Ovary (tissue), 9 donors: ENCODE measurements around the gene ANKRD66. TPM values are rescaled to one million over a fixed set of nuclear protein-coding genes. Genes with fewer than 3 reads are reported as not detected.

Experiments
- DNase-seq, 5 donors: peaks; one replicate each; pipeline ENCODE4 v3.0.0-alpha.2; 2019 to 2020
- H3K27ac ChIP-seq, 2 donors: fragments of 200-600 bp; one replicate each; pipeline versions ENCODE4 v1.5.1 to v1.8.0; 2019 to 2022
- H3K27me3 ChIP-seq: fragments of 200-600 bp; one replicate; pipeline ENCODE4 v1.8.0; 2022
- H3K36me3 ChIP-seq: fragments of 200-600 bp; sonication (generic); one replicate; pipeline ENCODE4 v1.5.1; 2019
- H3K4me1 ChIP-seq: one replicate; pipeline ENCODE4 v1.8.1; 2013; ENCODE audit warnings: mild to moderate bottlenecking, moderate library complexity; ENCODE audit not compliant: insufficient read depth
- H3K4me3 ChIP-seq: fragments of 200-600 bp; sonication (generic); one replicate; pipeline ENCODE4 v1.5.1; 2017
- H3K9me3 ChIP-seq, 2 donors: fragments of 200-600 bp in 1 of 2; sonication (generic) in 1 of 2; one replicate each; pipeline versions ENCODE4 v1.5.1 to v1.8.1; 2013 to 2019; ENCODE audit warnings: mild to moderate bottlenecking in 1 of 2, moderate library complexity in 1 of 2
- CTCF ChIP-seq, 3 donors: fragments of 450-650 bp in 2 of 3; fragments of 200-600 bp in 1 of 3; IDR thresholded peaks; one replicate each; pipeline versions ENCODE4 v1.5.1 to v1.8.0; 2016 to 2022; ENCODE audit warnings: antibody characterized with exemption in 3 of 3, mild to moderate bottlenecking in 1 of 3
- EP300 ChIP-seq: sonication (generic); formaldehyde crosslinking; IDR thresholded peaks from one replicate; pipeline ENCODE4 v1.6.1; 2017; ENCODE audit warnings: antibody characterized with exemption
- POLR2A ChIP-seq: fragments of 450-650 bp; IDR thresholded peaks from one replicate; pipeline ENCODE4 v1.6.1; 2017; ENCODE audit warnings: antibody characterized with exemption, mild to moderate bottlenecking, moderate library complexity
- WGBS, 3 donors: extraction: QIAGEN DNeasy Blood & Tissue Kit in 1 of 3; methylation state at CpG; one replicate each; pipeline versions ENCODE4 v1.1.5 to v1.1.7; 2013 to 2017; 5-methylcytosine and 5-hydroxymethylcytosine counted together
- intact Hi-C, 4 donors: fragments of 100-400 bp; cut with DNase I; formaldehyde crosslinking; loops; one replicate each; pipeline versions ENCODE4 v1.11.0 to v1.15.1; 2022 to 2023
- polyA plus RNA-seq, 2 donors: library from polyadenylated mRNA; stranded (reverse); fragments of 200-250 nt in 1 of 2; fragments of 350-450 nt in 1 of 2; fragmentation: Illumina TruSeq in 1 of 2; extraction: RNeasy Lipid Tissue Mini Kit (QIAGEN cat#74804) in 1 of 2; gene quantifications; one replicate each; pipeline ENCODE4 v1.2.3, GENCODE V29; 2013 to 2014
- total RNA-seq, 7 donors: library from RNA; depleted of rRNA in 2 of 7; stranded (reverse); fragments of >200 nt in 2 of 7; fragmentation: NEBNext Ultra II Directional in 3 of 7; extraction: Animal tissue kit (Norgen Biotek cat#: 25700) in 3 of 7; gene quantifications; one replicate each; pipeline versions ENCODE4 v1.1.0 to v1.2.4, GENCODE V29; 2016 to 2023
- donor health status: DM: no; HTN: no; CAD: no; lungs with moderate emphysema.
- donor health status: DM: no; HTN: no; CAD: no.
- donor health status: Bipolar disorder and iron deficiency.
- donor health status: DM: yes; HTN: yes; CAD: no.
- donor health status: DM: no; HTN: no; CAD: no.
- donor health status: DM: yes; HTN: yes; CAD: no.

The ANKRD66 gene
- total and polyA plus RNA-seq, 9 donors: 0.12 to 18.0 (median 0.50) TPM; not detected in 4

- no peak for TF ChIP-seq POLR2A
- no peak for TF ChIP-seq CTCF (IDR thresholded peaks at IDR 0.05)
- no peak for TF ChIP-seq EP300
- Histone ChIP-seq H3K27ac (no peak overlapping the region), H3K27me3 (no peaks in the 10 kb centered on the region), H3K36me3 (no peaks in the 10 kb centered on the region), H3K9me3 (no peaks in the 10 kb centered on the region), H3K4me3 (no peak overlapping the region), H3K4me1 (no peaks in the 10 kb centered on the region)
- DNase-seq: no peak
- WGBS, 3 donors: 81 to 84% (median 82%) methylated on average over 2 of the region's 2 CpGs
- intact Hi-C loops: no loop called here
These were observed 760 bp upstream of the ANKRD66 start for GRCh38 chr6:46745973-46746372.

DNA sequence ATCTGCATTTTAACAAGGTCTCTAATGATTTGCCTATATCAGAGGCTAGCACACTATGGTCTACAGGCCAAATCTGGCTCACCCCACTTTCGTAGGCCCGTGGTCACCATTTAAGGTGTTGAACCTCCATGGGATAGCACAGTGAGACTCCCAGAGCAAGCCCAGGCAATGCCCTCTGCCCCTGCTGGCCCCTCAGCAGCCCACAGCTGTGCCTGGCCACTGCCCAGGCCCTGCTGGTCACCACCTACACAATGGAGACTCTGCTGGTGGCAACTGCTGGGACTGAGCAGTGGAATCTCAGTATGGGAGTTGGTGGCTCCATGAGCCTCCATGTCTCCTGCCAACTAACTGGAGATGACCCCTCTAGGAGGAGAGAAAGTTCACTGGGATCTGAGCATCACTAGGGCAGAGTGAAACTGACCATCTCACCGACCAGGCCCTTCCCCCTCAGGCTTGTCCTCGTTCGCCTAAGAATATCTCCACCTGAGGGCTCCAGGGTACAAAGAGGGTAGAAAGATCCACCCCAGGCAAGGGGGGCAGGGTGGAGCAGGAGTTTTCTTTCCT is 2.3 kb downstream of the ANKRD66 start:
- H3K36me3 ChIP-seq: no peaks in the 10 kb centered on the region
- DNase-seq: no peak
- H3K27me3 ChIP-seq: no peaks in the 10 kb centered on the region
- no peak overlapping the region for H3K4me3 ChIP-seq
- H3K27ac ChIP-seq: no peak overlapping the region
- 94 to 96% (median 95%) methylated on average over 5 of the region's 5 CpGs for WGBS, 3 donors
- TF ChIP-seq EP300 (no peak), POLR2A (no peak), CTCF (IDR thresholded peaks at IDR 0.05) (no peak)
- no peaks in the 10 kb centered on the region for H3K4me1 ChIP-seq
- no peaks in the 10 kb centered on the region for H3K9me3 ChIP-seq
- intact Hi-C loops: no loop called here

- no peaks in the 10 kb centered on the region for H3K36me3 ChIP-seq
- H3K4me1 ChIP-seq: no peaks in the 10 kb centered on the region
- H3K27ac ChIP-seq: no peak overlapping the region
- no peak for DNase-seq
- WGBS, 3 donors: 90 to 94% (median 92%) methylated on average over 5 of the region's 5 CpGs
- no peaks in the 10 kb centered on the region for H3K27me3 ChIP-seq
- TF ChIP-seq CTCF (IDR thresholded peaks at IDR 0.05): no peak
- no peak for TF ChIP-seq EP300
- no peak for TF ChIP-seq POLR2A
- intact Hi-C loops: no loop called here
- no peak overlapping the region for H3K4me3 ChIP-seq
- no peaks in the 10 kb centered on the region for H3K9me3 ChIP-seq
These were observed 3.0 kb downstream of the ANKRD66 start for GRCh38 chr6:46749731-46750130.

DNA sequence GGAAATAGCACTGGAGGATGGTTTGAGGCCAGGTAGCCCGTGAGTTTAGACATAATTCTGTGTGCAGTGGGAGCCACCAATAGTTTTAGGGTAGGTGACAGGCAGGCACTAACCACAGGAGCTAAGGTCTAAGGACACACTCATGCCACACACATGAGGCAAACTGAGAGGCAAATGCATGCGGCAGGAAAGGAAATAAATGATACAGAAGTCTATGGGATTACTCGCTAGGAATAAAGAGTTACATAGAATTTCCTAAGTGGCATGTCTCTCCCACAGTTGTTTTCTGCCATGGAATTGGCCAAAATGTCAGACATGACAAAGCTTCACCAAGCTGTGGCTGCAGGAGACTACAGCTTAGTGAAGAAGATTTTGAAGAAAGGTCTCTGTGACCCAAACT is 4.9 kb downstream of the ANKRD66 start:
- TF ChIP-seq CTCF (IDR thresholded peaks at IDR 0.05) (no peak), POLR2A (no peak), EP300 (no peak)
- Histone ChIP-seq H3K4me3 (no peak overlapping the region), H3K27ac (no peak overlapping the region), H3K9me3 (no peaks in the 10 kb centered on the region), H3K36me3 (no peaks in the 10 kb centered on the region), H3K4me1 (no peaks in the 10 kb centered on the region), H3K27me3 (no peaks in the 10 kb centered on the region)
- 65 to 94% (median 92%) methylated on average over 3 of the region's 3 CpGs for WGBS, 3 donors
- no peak for DNase-seq
- intact Hi-C loops: no loop called here
